T-helper 1 cell treated with Interleukin-12 subunit alpha and Interleukin-12 subunit beta and Interleukin-4 antibody, amounts not matched to agents 30 μg/mL and 1 μg/mL, for 36 hours (primary cell): Measurements from ENCODE around the gene TLE5.
"Not testable (repeated sequence)": the region's sequence is repeated elsewhere in the genome, so short reads cannot be mapped to it uniquely, and the experiment has no call there.

ENCODE experiments used
- H3K27ac Mint-ChIP-seq: one replicate; pipeline ENCODE4 v1.8.0; 2021; ENCODE audit warnings: mild to moderate bottlenecking, mixed read lengths
- H3K27me3 Mint-ChIP-seq: one replicate; pipeline ENCODE4 v1.8.0; 2021; ENCODE audit warnings: low read depth, mixed read lengths
- H3K36me3 Mint-ChIP-seq: one replicate; pipeline ENCODE4 v1.8.0; 2021; ENCODE audit warnings: low read depth, mixed read lengths
- H3K4me1 Mint-ChIP-seq: one replicate; pipeline ENCODE4 v1.8.0; 2021; ENCODE audit warnings: low read depth, mixed read lengths
- H3K4me3 Mint-ChIP-seq: one replicate; pipeline ENCODE4 v1.8.0; 2021; ENCODE audit warnings: mild to moderate bottlenecking, moderate library complexity, mixed read lengths
- H3K9me3 Mint-ChIP-seq: one replicate; pipeline ENCODE4 v1.8.0; 2021; ENCODE audit warnings: mixed read lengths

TLE5 gene

DNA sequence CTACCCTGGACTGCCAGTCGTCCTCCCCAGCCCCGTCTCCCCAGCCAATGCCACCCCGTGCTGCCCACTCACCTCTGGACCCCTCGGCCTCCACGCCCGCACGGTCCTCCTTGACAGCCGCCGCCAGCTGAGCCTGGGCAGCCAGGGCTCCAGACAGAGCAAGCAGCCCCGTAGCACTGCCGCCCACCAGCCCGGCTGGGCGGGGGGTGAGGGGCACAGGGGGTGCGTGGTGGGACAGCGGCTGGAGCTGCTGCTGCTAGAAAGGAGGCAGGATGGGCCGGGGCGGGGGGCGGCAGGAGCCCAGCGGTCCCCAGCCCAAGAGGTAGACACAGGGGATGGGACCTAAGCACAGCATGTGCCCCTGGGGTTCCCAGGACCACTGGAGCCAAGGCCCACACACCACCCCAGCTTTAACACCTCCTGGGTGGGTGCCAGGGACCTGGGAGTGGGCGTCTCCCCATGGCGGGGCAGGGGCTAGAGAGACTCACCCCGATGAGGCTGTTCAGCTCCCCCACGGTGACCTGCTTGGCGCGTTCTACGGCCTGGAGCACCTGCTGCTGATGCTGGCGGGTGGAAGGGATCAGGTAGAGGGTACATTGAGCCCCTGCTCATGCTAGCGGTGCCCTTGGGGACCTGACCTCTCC lies 43.0 kb downstream of the TLE5 start:
- no peak overlapping the region for H3K27ac Mint-ChIP-seq
- H3K4me1 Mint-ChIP-seq: peaks cover 9% of the 10 kb centered on the region
- no peaks in the 10 kb centered on the region for H3K36me3 Mint-ChIP-seq
- H3K9me3 Mint-ChIP-seq: no peaks in the 10 kb centered on the region
- H3K4me3 Mint-ChIP-seq: no peak overlapping the region
- no peaks in the 10 kb centered on the region for H3K27me3 Mint-ChIP-seq

- H3K4me3 Mint-ChIP-seq: no peak overlapping the region
- H3K27ac Mint-ChIP-seq: no peak overlapping the region
- H3K4me1 Mint-ChIP-seq: peaks cover 4% of the 10 kb centered on the region
- H3K9me3 Mint-ChIP-seq: no peaks in the 10 kb centered on the region
- no peaks in the 10 kb centered on the region for H3K36me3 Mint-ChIP-seq
- no peaks in the 10 kb centered on the region for H3K27me3 Mint-ChIP-seq
These were observed 44.4 kb downstream of the TLE5 start for GRCh38 chr19:3017923-3018322.

- no peaks in the 10 kb centered on the region for H3K27me3 Mint-ChIP-seq
- no peaks in the 10 kb centered on the region for H3K36me3 Mint-ChIP-seq
- no peaks in the 10 kb centered on the region for H3K9me3 Mint-ChIP-seq
- H3K4me3 Mint-ChIP-seq: no peak overlapping the region
- H3K4me1 Mint-ChIP-seq: no peaks in the 10 kb centered on the region
- H3K27ac Mint-ChIP-seq: no peak overlapping the region
These were observed 46.9 kb downstream of the TLE5 start for GRCh38 chr19:3015126-3016057.

DNA sequence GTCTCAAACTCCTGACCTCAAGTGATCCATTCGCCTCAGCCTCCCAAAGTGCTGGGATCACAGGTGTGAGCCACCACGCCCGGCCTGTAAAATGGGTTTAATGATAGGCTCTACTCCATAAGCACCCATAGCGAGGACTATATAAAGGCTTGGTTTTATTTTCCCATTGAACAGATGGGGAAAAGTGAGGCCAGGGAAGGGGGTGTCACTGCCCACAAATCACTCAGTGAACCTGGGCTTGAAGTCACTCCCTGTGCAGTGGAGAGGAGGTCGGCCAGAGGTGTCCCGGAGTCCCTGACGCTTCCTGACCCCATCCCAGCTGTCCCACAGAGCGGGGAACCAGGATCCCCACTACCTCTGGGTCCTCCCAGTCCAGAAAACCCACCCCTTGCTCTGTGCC lies 48.2 kb downstream of the TLE5 start:
- no peaks in the 10 kb centered on the region for H3K27me3 Mint-ChIP-seq
- no peak overlapping the region for H3K27ac Mint-ChIP-seq
- no peaks in the 10 kb centered on the region for H3K4me1 Mint-ChIP-seq
- no peaks in the 10 kb centered on the region for H3K36me3 Mint-ChIP-seq
- no peak overlapping the region for H3K4me3 Mint-ChIP-seq
- no peaks in the 10 kb centered on the region for H3K9me3 Mint-ChIP-seq

DNA sequence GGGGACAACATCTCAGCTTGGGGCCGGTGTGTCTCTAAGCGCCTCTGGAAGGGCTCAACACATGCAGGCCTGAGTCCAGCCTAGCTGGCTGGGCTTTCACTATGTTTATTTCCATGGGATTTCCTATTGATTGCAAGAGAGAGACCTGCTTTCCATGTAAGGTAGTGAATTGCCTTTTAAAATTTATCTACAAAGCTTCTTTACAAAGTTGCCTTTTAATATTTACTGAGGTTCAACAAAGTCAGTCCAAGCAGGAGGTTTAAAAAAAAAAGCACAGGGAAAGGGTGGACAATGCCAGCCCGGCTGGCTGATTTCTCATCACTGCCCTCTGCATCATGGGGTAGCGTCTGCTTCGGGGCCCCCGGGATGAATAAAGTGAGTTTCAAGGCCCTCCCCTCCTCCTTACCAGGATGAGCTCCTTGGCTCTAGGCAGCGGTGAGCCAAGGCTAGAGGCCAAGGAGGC lies 49.0 kb downstream of the TLE5 start:
- H3K27me3 Mint-ChIP-seq: no peaks in the 10 kb centered on the region
- no peak overlapping the region for H3K27ac Mint-ChIP-seq
- no peaks in the 10 kb centered on the region for H3K9me3 Mint-ChIP-seq
- no peak overlapping the region for H3K4me3 Mint-ChIP-seq
- H3K36me3 Mint-ChIP-seq: no peaks in the 10 kb centered on the region
- no peaks in the 10 kb centered on the region for H3K4me1 Mint-ChIP-seq

DNA sequence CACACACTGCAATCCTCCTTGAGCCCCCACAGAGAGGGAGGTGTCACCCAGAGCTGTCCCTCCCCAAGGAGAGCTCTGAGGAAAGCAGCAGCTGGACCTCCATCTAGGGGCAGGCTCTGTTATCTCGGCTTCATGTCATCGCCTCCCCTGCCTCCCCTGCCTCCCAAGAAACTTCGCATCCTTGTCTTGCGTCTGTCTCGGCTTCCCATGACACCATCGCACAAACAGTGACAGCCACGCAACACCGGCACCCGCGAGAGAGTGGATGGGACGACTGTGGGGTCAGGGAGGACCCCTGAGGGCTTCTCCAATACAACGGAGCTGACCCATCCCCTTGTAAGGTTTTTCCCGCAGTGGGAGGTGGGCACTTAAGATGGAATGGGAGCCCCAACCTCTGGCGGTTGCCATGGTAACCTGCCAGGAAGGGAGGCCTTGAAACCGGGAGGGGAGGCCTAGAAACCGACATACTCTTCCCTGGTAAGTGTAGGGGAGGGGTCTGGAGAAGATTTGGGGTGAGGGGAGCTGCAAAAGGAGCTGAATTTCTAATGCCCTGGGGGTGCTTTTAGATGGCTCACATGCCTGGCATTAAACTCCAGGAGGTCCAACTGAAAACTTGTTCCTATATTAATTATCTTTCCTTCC lies 49.6 kb downstream of the TLE5 start:
- Mint-ChIP-seq H3K4me3 (no peak overlapping the region), H3K27ac (no peak overlapping the region), H3K4me1 (no peaks in the 10 kb centered on the region), H3K27me3 (no peaks in the 10 kb centered on the region), H3K9me3 (no peaks in the 10 kb centered on the region), H3K36me3 (no peaks in the 10 kb centered on the region)

DNA sequence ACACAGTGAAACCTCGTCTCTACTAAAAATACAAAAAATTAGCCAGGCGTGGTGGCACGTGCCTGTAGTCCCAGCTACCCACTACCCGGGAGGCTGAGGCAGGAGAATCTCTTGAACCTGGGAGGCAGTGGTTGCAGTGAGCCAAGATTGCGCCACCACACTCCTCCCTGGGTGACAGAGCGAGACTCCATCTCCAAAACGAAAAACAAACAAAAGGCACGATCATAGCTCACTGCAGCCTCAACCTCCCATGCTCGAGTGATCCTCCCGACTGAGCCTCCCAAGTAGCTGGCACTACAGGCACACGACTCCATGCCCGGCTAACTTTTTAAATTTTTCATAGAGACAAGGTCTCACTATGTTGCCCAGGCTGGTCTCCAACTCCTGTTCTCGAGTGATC lies 50.2 kb downstream of the TLE5 start:
- not testable (repeated sequence) for H3K27ac Mint-ChIP-seq, H3K4me1 Mint-ChIP-seq, H3K36me3 Mint-ChIP-seq

DNA sequence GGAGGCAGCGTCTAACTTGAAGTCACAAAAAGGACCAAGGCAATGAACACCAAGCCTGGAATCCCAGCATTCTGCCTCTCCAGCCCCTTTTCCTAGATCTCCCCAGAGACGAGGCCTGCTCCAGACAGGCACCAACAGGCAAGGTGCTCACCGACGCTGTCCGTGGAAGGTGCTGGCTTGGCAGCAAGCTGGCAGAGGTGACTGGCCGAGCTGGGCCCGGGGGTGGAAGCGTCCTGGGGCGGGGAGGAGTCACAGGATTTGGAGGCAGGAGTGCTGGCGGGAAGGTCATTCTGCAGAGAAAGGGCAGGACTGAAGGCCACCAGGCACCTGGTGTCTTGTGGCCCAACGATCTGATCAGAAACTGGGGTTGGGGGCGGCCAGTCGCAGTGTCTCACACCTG lies 51.4 kb downstream of the TLE5 start:
- Mint-ChIP-seq H3K27ac (peak overlapping the region; percentile 20), H3K4me1 (no peaks in the 10 kb centered on the region), H3K27me3 (no peaks in the 10 kb centered on the region), H3K36me3 (no peaks in the 10 kb centered on the region), H3K9me3 (no peaks in the 10 kb centered on the region), H3K4me3 (no peak overlapping the region)

More for the DNA sequence above, 50.2 kb downstream of the TLE5 start:
- H3K9me3 Mint-ChIP-seq, H3K4me3 Mint-ChIP-seq, H3K27me3 Mint-ChIP-seq: not testable (repeated sequence)

DNA sequence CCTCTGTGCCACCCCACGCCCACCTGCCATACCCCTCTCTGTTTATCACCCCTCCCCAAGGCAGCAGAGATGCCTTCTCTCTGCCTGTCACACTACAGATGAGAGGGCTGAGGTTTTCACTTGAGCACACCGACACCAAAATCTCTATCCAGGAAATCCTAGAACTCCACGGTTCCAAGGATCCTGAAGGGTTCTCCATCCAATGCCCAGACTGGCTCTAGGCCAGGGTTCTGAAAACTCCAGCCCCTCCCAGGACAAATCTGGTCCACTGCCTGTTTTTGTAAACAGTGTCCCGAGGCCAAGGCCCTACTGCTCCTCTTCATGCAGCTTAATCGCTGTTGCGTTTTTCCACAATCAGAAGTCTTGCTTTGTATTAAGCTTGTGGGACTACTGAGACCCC lies 53.3 kb downstream of the TLE5 start:
- H3K4me3 Mint-ChIP-seq: no peak overlapping the region
- H3K27ac Mint-ChIP-seq: no peak overlapping the region
- H3K4me1 Mint-ChIP-seq: no peaks in the 10 kb centered on the region
- H3K36me3 Mint-ChIP-seq: no peaks in the 10 kb centered on the region
- H3K27me3 Mint-ChIP-seq: no peaks in the 10 kb centered on the region
- no peaks in the 10 kb centered on the region for H3K9me3 Mint-ChIP-seq

GRCh38 chr19:3007975-3008374 lies 54.3 kb downstream of the TLE5 start:
- no peaks in the 10 kb centered on the region for H3K4me1 Mint-ChIP-seq
- H3K27ac Mint-ChIP-seq: no peak overlapping the region
- no peaks in the 10 kb centered on the region for H3K9me3 Mint-ChIP-seq

DNA sequence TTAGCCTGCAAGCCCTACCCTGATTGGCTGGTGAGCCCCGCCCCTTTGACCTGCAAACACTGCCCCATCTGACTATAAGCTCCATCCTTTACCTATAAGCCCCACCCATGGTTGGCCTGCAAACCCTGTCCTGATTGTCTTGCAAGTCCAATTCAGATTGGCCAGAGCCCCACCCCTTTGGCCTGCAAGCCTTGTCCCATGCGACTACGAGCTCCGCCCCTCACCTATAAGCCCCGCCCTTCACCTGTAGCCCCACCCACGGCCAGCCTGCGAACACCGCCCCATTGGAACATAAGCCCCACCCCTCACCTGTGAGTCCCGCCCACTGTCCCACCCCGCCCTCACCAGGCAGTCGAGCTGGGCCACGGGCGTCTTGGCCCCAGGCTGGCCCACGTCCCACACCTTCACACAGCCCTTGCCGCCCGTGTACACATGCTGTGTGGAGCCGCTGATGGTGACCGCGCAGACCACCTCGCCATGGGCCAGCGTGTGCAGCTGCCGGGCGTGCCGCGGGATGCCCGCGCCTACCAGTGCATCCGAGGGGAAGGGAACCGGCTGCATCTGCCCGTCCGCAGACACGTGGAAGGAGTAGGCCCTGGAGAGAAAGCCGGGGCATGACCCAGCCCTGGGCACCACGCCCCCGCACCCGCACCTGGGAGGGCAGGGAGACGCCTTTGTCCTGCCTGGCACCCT lies 56.1 kb downstream of the TLE5 start:
- Mint-ChIP-seq H3K4me1 (no peaks in the 10 kb centered on the region), H3K4me3 (no peak overlapping the region), H3K27me3 (no peaks in the 10 kb centered on the region), H3K9me3 (no peaks in the 10 kb centered on the region), H3K27ac (no peak overlapping the region), H3K36me3 (no peaks in the 10 kb centered on the region)

More at GRCh38 chr19:3007975-3008374, 54.3 kb downstream of the TLE5 start:
- Mint-ChIP-seq H3K36me3 (no peaks in the 10 kb centered on the region), H3K4me3 (no peak overlapping the region), H3K27me3 (no peaks in the 10 kb centered on the region)

- H3K9me3 Mint-ChIP-seq: no peaks in the 10 kb centered on the region
- H3K36me3 Mint-ChIP-seq: no peaks in the 10 kb centered on the region
- H3K27ac Mint-ChIP-seq: no peak overlapping the region
- no peaks in the 10 kb centered on the region for H3K27me3 Mint-ChIP-seq
- no peaks in the 10 kb centered on the region for H3K4me1 Mint-ChIP-seq
- H3K4me3 Mint-ChIP-seq: no peak overlapping the region
These were observed 57.0 kb downstream of the TLE5 start for GRCh38 chr19:3005345-3005744.

DNA sequence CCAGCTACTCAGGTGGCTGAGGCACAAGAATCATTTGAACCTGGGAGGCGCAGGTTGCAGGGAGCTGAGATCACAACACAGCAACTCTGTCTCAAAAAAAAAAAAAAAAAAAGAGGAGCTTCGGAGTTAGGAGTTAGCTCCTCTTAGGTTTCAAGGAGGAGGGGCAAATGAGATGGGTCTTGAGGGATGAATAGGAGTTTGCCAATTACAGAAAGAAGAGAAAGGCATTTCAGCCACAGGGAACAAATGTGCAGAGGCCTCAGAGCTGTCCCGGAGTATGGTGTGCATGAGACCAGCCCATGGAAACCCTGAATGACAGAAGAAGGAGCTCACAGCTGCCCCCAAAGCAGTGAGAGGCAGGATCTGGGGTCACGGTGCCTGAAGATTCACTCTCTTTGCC lies 57.8 kb downstream of the TLE5 start:
- Mint-ChIP-seq H3K27ac (no peak overlapping the region), H3K27me3 (no peaks in the 10 kb centered on the region), H3K9me3 (no peaks in the 10 kb centered on the region), H3K4me3 (no peak overlapping the region), H3K4me1 (no peaks in the 10 kb centered on the region), H3K36me3 (no peaks in the 10 kb centered on the region)

- no peaks in the 10 kb centered on the region for H3K36me3 Mint-ChIP-seq
- H3K9me3 Mint-ChIP-seq: no peaks in the 10 kb centered on the region
- no peak overlapping the region for H3K4me3 Mint-ChIP-seq
- H3K27me3 Mint-ChIP-seq: no peaks in the 10 kb centered on the region
- no peaks in the 10 kb centered on the region for H3K4me1 Mint-ChIP-seq
- no peak overlapping the region for H3K27ac Mint-ChIP-seq
These were observed 59.2 kb downstream of the TLE5 start for GRCh38 chr19:3003046-3003445.
